A549 (cell line): Measurements from ENCODE around the gene SEC14L3. TPM values are rescaled to one million over a fixed set of nuclear protein-coding genes. Genes with fewer than 3 reads are reported as not detected.
A peak's percentile ranks its signal among the peaks of the same experiment; 100 is the strongest.

Source experiments
- ATAC-seq, 2 experiments: fragments of 200-7000 bp in 1 of 2; fragments of >200 bp in 1 of 2; cut with Nextera tagmentation in 1 of 2; cut with Tn5 transposase in 1 of 2; 3 replicates each; pipeline versions ENCODE4 v1.8.0 to v1.9.1; 2018 to 2020; ENCODE audit warnings: mild to moderate bottlenecking in 1 of 2, moderate library complexity in 1 of 2
- CTCF ChIA-PET: fragments of 300-600 bp; sonication (Branson Sonifier 250); formaldehyde crosslinking; extraction: SDS; loops from one replicate; lab custom pipeline; 2021; ENCODE audit warnings: antibody characterized with exemption, inconsistent platforms; lab: Yijun Ruan, JAX
- POLR2A ChIA-PET: fragments of 350-600 bp; formaldehyde crosslinking; extraction: SDS; loops from one replicate; lab custom pipeline; 2021; ENCODE audit warnings: antibody characterized with exemption, inconsistent platforms; lab: Yijun Ruan, JAX
- DNase-seq, 2 experiments: peaks; one replicate each; pipeline versions ENCODE4 v3.0.0 to v3.0.0-alpha.2; 2011 to 2016; ENCODE audit warnings: low read depth in 1 of 2, low spot score in 1 of 2
- FAIRE-seq: peaks from 2 replicates; lab custom pipeline; 2011; peaks lifted over from hg19 to GRCh38; lab: Jason Lieb, UNC
- H3K27ac ChIP-seq, 2 experiments: fragments of >200 bp; sonication (Bioruptor Twin); formaldehyde crosslinking; 3 replicates each; pipeline ENCODE4 v1.5.1; 2016 to 2017
- H3K4me1 ChIP-seq: fragments of >200 bp; sonication (Bioruptor Twin); formaldehyde crosslinking; 3 replicates; pipeline ENCODE4 v1.6.1; 2016
- H3K4me2 ChIP-seq: fragments of >200 bp; sonication (Bioruptor Twin); formaldehyde crosslinking; 3 replicates; pipeline ENCODE4 v1.6.1; 2016
- H3K4me3 ChIP-seq: fragments of >200 bp; sonication (Bioruptor Twin); formaldehyde crosslinking; 3 replicates; pipeline ENCODE4 v1.5.1; 2016
- H3K9me3 ChIP-seq: fragments of >200 bp; sonication (Bioruptor Twin); formaldehyde crosslinking; 3 replicates; pipeline ENCODE4 v1.6.1; 2016
- BHLHE40 ChIP-seq: IDR thresholded peaks from 2 replicates; pipeline ENCODE4 v1.6.1; 2012; ENCODE audit warnings: low read depth, low read length, inconsistent platforms
- CBX2 ChIP-seq: fragments of 200-600 bp; sonication (generic); IDR thresholded peaks from 2 replicates; pipeline ENCODE4 v1.6.1; 2016; ENCODE audit warnings: low read depth, mild to moderate bottlenecking, borderline replicate concordance
- CEBPB ChIP-seq, 2 experiments: fragments of >200 bp in 1 of 2; sonication (Bioruptor Twin) in 1 of 2; formaldehyde crosslinking in 1 of 2; IDR thresholded peaks; 2 replicates each; pipeline ENCODE4 v1.6.1; 2012 to 2016
- E2F6 ChIP-seq: IDR thresholded peaks from 2 replicates; pipeline ENCODE4 v1.6.1; 2012; ENCODE audit warnings: low read depth, borderline replicate concordance
- EHMT2 ChIP-seq: fragments of 200-600 bp; sonication (generic); IDR thresholded peaks from 2 replicates; pipeline ENCODE4 v1.6.1; 2016; ENCODE audit warnings: antibody characterized with exemption, low read depth, mild to moderate bottlenecking, moderate library complexity
- EP300 ChIP-seq, 2 experiments: fragments of >200 bp; sonication (Bioruptor Twin); formaldehyde crosslinking; IDR thresholded peaks; 2 replicates in 1 of 2; 3 replicates in 1 of 2; pipeline ENCODE4 v1.6.1; 2016 to 2017
- ESRRA ChIP-seq: fragments of 150-350 bp; IDR thresholded peaks from 2 replicates; pipeline ENCODE4 v1.6.1; 2014; ENCODE audit warnings: mild to moderate bottlenecking, low read length, borderline replicate concordance
- FOSB ChIP-seq: fragments of 250-450 bp; sonication (Bioruptor Pico); IDR thresholded peaks from 2 replicates; pipeline ENCODE4 v1.5.0; 2020; ENCODE audit warnings: mild to moderate bottlenecking, moderate library complexity
- FOXS1 ChIP-seq: fragments of 250-450 bp; sonication (Bioruptor Pico); IDR thresholded peaks from 2 replicates; pipeline ENCODE4 v1.5.0; 2020; ENCODE audit warnings: mild to moderate bottlenecking, moderate library complexity
- HEYL ChIP-seq: fragments of 250-450 bp; sonication (Bioruptor Pico); IDR thresholded peaks from 2 replicates; pipeline ENCODE4 v1.8.0; 2021; ENCODE audit warnings: mild to moderate bottlenecking, moderate library complexity
- HOXB13 ChIP-seq: fragments of 250-450 bp; sonication (Bioruptor Pico); IDR thresholded peaks from 2 replicates; pipeline ENCODE4 v1.5.0; 2020; ENCODE audit warnings: low read depth, mild to moderate bottlenecking, moderate library complexity
- KDM5A ChIP-seq: fragments of 200-600 bp; sonication (generic); IDR thresholded peaks from 2 replicates; pipeline ENCODE4 v1.6.1; 2016; ENCODE audit warnings: antibody characterized with exemption, mild to moderate bottlenecking
- NFE2L2 ChIP-seq: fragments of 150-350 bp; conservative IDR thresholded peaks from 2 replicates; pipeline ENCODE4 v1.6.1; 2014; ENCODE audit warnings: low read length
- PHF8 ChIP-seq: fragments of 200-600 bp; sonication (generic); IDR thresholded peaks from 2 replicates; pipeline ENCODE4 v1.6.1; 2016; ENCODE audit warnings: low read depth, mild to moderate bottlenecking, antibody characterized with exemption, moderate library complexity, borderline replicate concordance
- REST ChIP-seq: fragments of 200-600 bp; sonication (generic); IDR thresholded peaks from 2 replicates; pipeline ENCODE4 v1.6.1; 2016; ENCODE audit warnings: antibody characterized with exemption, mild to moderate bottlenecking, moderate library complexity
- SMC3 ChIP-seq: fragments of >200 bp; sonication (Bioruptor Twin); formaldehyde crosslinking; IDR thresholded peaks from 3 replicates; pipeline ENCODE4 v1.6.1; 2018; ENCODE audit warnings: inconsistent platforms
- ZNF302 ChIP-seq: fragments of 250-450 bp; sonication (Bioruptor Pico); IDR thresholded peaks from 2 replicates; pipeline ENCODE4 v1.9.0; 2021; ENCODE audit warnings: inconsistent platforms, mild to moderate bottlenecking, moderate library complexity
- WGBS: methylation state at CpG from one replicate; pipeline ENCODE4 v1.1.6; 2017; ENCODE audit errors: missing lambda C conversion rate; 5-methylcytosine and 5-hydroxymethylcytosine counted together
- polyA plus RNA-seq, 4 experiments: library from polyadenylated mRNA; depleted of rRNA in 3 of 4; stranded (reverse); fragments of >200 nt; fragmentation: RNase III in 1 of 4; extraction: RNeasy Plus Mini Kit Qiagen cat#74134 plus additional on column Dnase treatment in 1 of 4; gene quantifications; 2 replicates in 3 of 4; 3 replicates in 1 of 4; pipeline ENCODE4 v1.2.3, GENCODE V29; 2011 to 2017
- TF ChIP-seq, protein P1 (sequence below): fragments of 150-350 bp; IDR thresholded peaks from 2 replicates; pipeline ENCODE4 v1.6.1; 2014; ENCODE audit warnings: low read depth, mild to moderate bottlenecking, low read length
- TF ChIP-seq, protein P2 (sequence below): fragments of >200 bp; sonication (Bioruptor Twin); formaldehyde crosslinking; IDR thresholded peaks from 3 replicates; pipeline ENCODE4 v1.5.1; 2016
- TF ChIP-seq, protein P3 (sequence below): IDR thresholded peaks from 2 replicates; pipeline ENCODE4 v1.6.1; 2012
- TF ChIP-seq, protein P4 (sequence below): fragments of 250-450 bp; sonication (Bioruptor Pico); IDR thresholded peaks from 2 replicates; pipeline ENCODE4 v1.5.0; 2021; ENCODE audit warnings: mild to moderate bottlenecking, moderate library complexity, borderline replicate concordance

SEC14L3 gene
- polyA plus RNA-seq, 2 of the 4 experiments (the other 2 are of a cell fraction), result 0.04 TPM; not detected in 1

- DNase-seq (no peak), ATAC-seq (no peak), FAIRE-seq (no peak)
- H3K4me3 ChIP-seq, result no peak overlapping the region
- TF ChIP-seq NFE2L2 (no peak), E2F6 (no peak), REST (no peak), ZNF302 (CRISPR knock-in tag) (no peak), CBX2 (no peak), ESRRA (no peak)
- TF ChIP-seq, protein P1, sequence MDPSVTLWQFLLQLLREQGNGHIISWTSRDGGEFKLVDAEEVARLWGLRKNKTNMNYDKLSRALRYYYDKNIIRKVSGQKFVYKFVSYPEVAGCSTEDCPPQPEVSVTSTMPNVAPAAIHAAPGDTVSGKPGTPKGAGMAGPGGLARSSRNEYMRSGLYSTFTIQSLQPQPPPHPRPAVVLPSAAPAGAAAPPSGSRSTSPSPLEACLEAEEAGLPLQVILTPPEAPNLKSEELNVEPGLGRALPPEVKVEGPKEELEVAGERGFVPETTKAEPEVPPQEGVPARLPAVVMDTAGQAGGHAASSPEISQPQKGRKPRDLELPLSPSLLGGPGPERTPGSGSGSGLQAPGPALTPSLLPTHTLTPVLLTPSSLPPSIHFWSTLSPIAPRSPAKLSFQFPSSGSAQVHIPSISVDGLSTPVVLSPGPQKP, result no peak
- TF ChIP-seq, protein P2, sequence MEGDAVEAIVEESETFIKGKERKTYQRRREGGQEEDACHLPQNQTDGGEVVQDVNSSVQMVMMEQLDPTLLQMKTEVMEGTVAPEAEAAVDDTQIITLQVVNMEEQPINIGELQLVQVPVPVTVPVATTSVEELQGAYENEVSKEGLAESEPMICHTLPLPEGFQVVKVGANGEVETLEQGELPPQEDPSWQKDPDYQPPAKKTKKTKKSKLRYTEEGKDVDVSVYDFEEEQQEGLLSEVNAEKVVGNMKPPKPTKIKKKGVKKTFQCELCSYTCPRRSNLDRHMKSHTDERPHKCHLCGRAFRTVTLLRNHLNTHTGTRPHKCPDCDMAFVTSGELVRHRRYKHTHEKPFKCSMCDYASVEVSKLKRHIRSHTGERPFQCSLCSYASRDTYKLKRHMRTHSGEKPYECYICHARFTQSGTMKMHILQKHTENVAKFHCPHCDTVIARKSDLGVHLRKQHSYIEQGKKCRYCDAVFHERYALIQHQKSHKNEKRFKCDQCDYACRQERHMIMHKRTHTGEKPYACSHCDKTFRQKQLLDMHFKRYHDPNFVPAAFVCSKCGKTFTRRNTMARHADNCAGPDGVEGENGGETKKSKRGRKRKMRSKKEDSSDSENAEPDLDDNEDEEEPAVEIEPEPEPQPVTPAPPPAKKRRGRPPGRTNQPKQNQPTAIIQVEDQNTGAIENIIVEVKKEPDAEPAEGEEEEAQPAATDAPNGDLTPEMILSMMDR, result no peak
- TF ChIP-seq, protein P3, sequence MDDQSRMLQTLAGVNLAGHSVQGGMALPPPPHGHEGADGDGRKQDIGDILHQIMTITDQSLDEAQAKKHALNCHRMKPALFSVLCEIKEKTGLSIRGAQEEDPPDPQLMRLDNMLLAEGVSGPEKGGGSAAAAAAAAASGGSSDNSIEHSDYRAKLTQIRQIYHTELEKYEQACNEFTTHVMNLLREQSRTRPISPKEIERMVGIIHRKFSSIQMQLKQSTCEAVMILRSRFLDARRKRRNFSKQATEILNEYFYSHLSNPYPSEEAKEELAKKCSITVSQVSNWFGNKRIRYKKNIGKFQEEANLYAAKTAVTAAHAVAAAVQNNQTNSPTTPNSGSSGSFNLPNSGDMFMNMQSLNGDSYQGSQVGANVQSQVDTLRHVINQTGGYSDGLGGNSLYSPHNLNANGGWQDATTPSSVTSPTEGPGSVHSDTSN, result no peak
- POLR2A ChIA-PET, result no interaction called here
- H3K4me2 ChIP-seq, result no peak overlapping the region
- no peaks in the 10 kb centered on the region for H3K4me1 ChIP-seq
- H3K27ac ChIP-seq, result no peak overlapping the region
- H3K9me3 ChIP-seq, result no peaks in the 10 kb centered on the region
- 64% methylated on average over 3 of the region's 3 CpGs for WGBS
- CTCF ChIA-PET, result interaction anchor here (1.2 to 1.4 kb wide), 4 partner anchors 12 to 163 kb away, joined by 3 to 6 read pairs (median 4); partner anchors contain the start of gene MTFP1
These were observed 33.3 kb downstream of the SEC14L3 start for GRCh38 chr22:30438559-30438958.

GRCh38 chr22:30436196-30436595, 35.6 kb downstream of the SEC14L3 start:
- TF ChIP-seq EP300 (IDR thresholded peaks at IDR 0.05) (no peak), HEYL (CRISPR knock-in tag) (no peak), BHLHE40 (no peak), FOXS1 (CRISPR knock-in tag) (no peak), KDM5A (no peak), ZNF302 (CRISPR knock-in tag) (no peak), EHMT2 (no peak), HOXB13 (CRISPR knock-in tag) (no peak), E2F6 (no peak), CEBPB (IDR thresholded peaks at IDR 0.05) (no peak), PHF8 (no peak), SMC3 (no peak), ESRRA (no peak), FOSB (CRISPR knock-in tag) (no peak)
- TF ChIP-seq, protein P4, sequence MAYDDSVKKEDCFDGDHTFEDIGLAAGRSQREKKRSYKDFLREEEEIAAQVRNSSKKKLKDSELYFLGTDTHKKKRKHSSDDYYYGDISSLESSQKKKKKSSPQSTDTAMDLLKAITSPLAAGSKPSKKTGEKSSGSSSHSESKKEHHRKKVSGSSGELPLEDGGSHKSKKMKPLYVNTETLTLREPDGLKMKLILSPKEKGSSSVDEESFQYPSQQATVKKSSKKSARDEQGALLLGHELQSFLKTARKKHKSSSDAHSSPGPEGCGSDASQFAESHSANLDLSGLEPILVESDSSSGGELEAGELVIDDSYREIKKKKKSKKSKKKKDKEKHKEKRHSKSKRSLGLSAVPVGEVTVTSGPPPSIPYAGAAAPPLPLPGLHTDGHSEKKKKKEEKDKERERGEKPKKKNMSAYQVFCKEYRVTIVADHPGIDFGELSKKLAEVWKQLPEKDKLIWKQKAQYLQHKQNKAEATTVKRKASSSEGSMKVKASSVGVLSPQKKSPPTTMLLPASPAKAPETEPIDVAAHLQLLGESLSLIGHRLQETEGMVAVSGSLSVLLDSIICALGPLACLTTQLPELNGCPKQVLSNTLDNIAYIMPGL (CRISPR knock-in tag), result no peak
- TF ChIP-seq, all 56 proteins: peak for 0
- POLR2A ChIA-PET, result interaction anchor here (0.8 kb wide), 1 partner anchor 12 kb away, joined by 4 read pairs; no protein-coding TSS in a partner anchor
- no peak for DNase-seq
- Histone ChIP-seq H3K4me1 (no peaks in the 10 kb centered on the region), H3K4me2 (no peak overlapping the region), H3K9me3 (no peaks in the 10 kb centered on the region), H3K4me3 (no peak overlapping the region), H3K27ac (0 out of 6 replicates have a peak overlapping the region, but pooled peaks of 1 of the 2 experiments have one; percentile 4)
- 89% methylated on average over 2 of the region's 2 CpGs for whole genome bisulfite sequencing
- CTCF ChIA-PET, result no interaction called here
- no peak for FAIRE-seq
- ATAC-seq, result no peak
